ENCODE data around the gene BCL11B. TPM values are rescaled to one million over a fixed set of nuclear protein-coding genes. Genes with fewer than 3 reads are reported as not detected.

The BCL11B gene
- total RNA-seq, 1 experiment from 2014 or later, result 0.24 TPM

DNA sequence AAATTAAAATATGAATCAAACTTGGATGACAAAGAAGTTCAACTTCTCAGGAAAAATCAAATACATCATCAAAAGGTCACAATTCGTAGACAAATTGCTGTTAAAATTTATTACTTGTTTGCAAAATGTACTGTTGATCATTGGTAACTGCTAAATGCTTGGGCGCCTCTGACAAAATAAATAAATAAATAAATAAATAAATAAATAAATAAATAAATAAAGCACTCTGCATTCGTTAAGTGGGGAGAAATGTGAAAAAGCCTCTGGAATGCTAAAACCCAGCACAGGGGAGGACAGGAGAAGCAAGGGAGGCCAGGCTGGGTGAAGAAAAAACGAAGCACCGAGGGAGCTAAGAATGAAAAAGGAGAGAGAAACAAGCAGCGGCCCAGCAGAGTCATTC is 115.2 kb downstream of the BCL11B start:
- no TSS peak for BruUV-seq (replicated peaks)
- Mint-ChIP-seq H3K27me3 (ENCODE audit: unreplicated experiment) (peaks cover 14% of the 10 kb centered on the region), H3K27ac (ENCODE audit: unreplicated experiment) (no peak overlapping the region), H3K36me3 (ENCODE audit: insufficient read depth, unreplicated experiment) (no peaks in the 10 kb centered on the region), H3K9me3 (ENCODE audit: low read depth, unreplicated experiment) (peaks cover 3% of the 10 kb centered on the region), H3K4me3 (ENCODE audit: low read depth, unreplicated experiment) (no peak overlapping the region), H3K4me1 (ENCODE audit: low read depth, unreplicated experiment) (no peaks in the 10 kb centered on the region)
- intact Hi-C loops (cut with micrococcal nuclease; ENCODE audit: unreplicated experiment), result no loop called here
- CTCF ChIA-PET, result no interaction called here
- no peak for DNase-seq
- TF ChIP-seq, protein P1, sequence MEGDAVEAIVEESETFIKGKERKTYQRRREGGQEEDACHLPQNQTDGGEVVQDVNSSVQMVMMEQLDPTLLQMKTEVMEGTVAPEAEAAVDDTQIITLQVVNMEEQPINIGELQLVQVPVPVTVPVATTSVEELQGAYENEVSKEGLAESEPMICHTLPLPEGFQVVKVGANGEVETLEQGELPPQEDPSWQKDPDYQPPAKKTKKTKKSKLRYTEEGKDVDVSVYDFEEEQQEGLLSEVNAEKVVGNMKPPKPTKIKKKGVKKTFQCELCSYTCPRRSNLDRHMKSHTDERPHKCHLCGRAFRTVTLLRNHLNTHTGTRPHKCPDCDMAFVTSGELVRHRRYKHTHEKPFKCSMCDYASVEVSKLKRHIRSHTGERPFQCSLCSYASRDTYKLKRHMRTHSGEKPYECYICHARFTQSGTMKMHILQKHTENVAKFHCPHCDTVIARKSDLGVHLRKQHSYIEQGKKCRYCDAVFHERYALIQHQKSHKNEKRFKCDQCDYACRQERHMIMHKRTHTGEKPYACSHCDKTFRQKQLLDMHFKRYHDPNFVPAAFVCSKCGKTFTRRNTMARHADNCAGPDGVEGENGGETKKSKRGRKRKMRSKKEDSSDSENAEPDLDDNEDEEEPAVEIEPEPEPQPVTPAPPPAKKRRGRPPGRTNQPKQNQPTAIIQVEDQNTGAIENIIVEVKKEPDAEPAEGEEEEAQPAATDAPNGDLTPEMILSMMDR (IDR thresholded peaks at IDR 0.05; ENCODE audit: unreplicated experiment), result no peak

DNA sequence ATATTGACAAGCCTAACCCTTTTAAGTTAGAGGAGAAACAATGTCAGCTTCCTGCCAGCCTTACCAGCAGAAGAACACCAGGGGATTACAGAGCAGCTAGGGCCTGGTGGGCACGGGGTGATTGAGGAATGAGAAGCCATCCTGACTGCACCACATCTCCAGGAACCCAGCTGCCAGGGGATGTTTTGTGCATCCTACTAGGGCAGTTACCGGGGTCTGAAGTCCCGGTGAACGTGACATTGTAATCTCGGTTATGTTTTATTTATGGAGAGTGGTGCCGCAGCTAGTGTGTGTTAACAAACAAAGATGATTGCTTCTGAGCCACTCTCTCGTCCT is 115.9 kb downstream of the BCL11B start:
- Mint-ChIP-seq H3K4me3 (ENCODE audit: low read depth, unreplicated experiment) (no peak overlapping the region), H3K27me3 (ENCODE audit: unreplicated experiment) (peaks cover 14% of the 10 kb centered on the region), H3K4me1 (ENCODE audit: low read depth, unreplicated experiment) (no peaks in the 10 kb centered on the region), H3K27ac (ENCODE audit: unreplicated experiment) (no peak overlapping the region), H3K9me3 (ENCODE audit: low read depth, unreplicated experiment) (no peaks in the 10 kb centered on the region), H3K36me3 (ENCODE audit: insufficient read depth, unreplicated experiment) (no peaks in the 10 kb centered on the region)
- TF ChIP-seq, protein P1 (IDR thresholded peaks at IDR 0.05; ENCODE audit: unreplicated experiment), result no peak
- intact Hi-C loops (cut with micrococcal nuclease; ENCODE audit: unreplicated experiment), result no loop called here
- CTCF ChIA-PET, result no interaction called here
- BruUV-seq (replicated peaks), result no TSS peak
- DNase-seq, result no peak

DNA sequence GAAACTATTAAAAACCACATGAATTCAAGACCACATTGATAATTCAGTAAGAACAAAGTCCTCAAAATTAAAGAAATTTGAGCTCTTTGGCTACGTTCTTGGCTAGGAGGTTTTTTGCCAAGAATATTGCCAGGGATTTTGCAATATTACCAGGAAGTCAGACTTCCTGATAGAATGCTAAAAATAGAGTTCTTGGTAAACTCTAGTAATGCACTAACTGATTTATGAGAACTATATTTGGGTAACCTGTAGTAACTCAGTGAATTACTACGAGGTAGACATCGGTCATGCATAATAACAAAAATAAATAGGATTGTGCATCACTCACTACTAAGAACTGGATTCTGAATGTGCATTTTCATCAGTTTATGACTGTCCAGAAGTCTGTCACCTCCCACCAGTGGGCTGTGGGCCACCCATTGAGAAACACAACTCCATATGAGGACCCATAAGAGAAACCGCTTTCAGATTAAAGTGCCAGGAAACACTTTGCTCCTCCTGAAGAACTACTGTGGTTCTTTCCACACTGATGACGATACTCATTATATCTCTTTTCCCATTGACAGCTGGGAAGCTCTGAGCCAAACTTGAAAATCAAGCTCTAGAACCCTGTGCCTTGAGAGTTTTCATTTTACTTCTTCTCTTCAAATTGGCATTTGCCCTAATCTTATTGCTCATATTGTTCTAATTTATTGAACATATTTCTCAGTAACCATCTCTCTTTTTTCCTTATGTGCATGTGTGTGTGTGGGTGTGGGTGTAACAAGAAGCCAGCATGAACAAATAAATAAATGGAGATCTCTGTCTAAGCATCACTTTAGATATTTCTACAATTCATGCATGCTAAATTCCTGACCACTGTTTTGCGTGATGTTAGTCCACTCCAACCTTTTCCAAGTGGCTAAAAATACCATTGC is 116.6 kb downstream of the BCL11B start:
- CTCF ChIA-PET, result no interaction called here
- intact Hi-C loops (cut with micrococcal nuclease; ENCODE audit: unreplicated experiment), result no loop called here
- H3K4me1 Mint-ChIP-seq (ENCODE audit: low read depth, unreplicated experiment), result no peaks in the 10 kb centered on the region

DNA sequence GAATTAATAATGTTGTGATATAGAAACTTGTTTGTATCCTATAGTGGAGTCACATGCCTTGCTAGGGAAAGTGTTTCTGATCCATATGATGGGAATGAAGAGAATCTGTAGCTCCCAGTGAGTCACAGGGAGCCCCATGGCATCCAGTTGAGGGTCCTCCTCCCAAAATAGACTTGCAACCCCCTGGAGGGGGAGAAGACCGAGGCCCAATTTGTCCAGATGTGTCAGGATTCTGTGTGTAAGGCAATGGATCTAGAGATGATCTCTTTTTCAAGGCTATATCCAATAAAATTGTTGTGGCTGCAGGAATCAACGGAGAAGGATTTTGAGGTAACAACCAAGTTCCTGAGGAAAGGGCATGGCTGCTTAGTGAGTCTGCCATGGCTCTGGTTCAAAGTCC is 121.8 kb downstream of the BCL11B start:
- Mint-ChIP-seq H3K36me3 (ENCODE audit: insufficient read depth, unreplicated experiment) (no peaks in the 10 kb centered on the region), H3K4me3 (ENCODE audit: low read depth, unreplicated experiment) (no peak overlapping the region), H3K27ac (ENCODE audit: unreplicated experiment) (no peak overlapping the region), H3K9me3 (ENCODE audit: low read depth, unreplicated experiment) (no peaks in the 10 kb centered on the region), H3K27me3 (ENCODE audit: unreplicated experiment) (no peaks in the 10 kb centered on the region), H3K4me1 (ENCODE audit: low read depth, unreplicated experiment) (no peaks in the 10 kb centered on the region)
- TF ChIP-seq, protein P1 (IDR thresholded peaks at IDR 0.05; ENCODE audit: unreplicated experiment), result no peak
- DNase-seq, result no peak
- BruUV-seq (replicated peaks), result no TSS peak
- CTCF ChIA-PET, result no interaction called here
- intact Hi-C loops (cut with micrococcal nuclease; ENCODE audit: unreplicated experiment), result no loop called here

More for the DNA sequence above, 116.6 kb downstream of the BCL11B start:
- H3K36me3 Mint-ChIP-seq (ENCODE audit: insufficient read depth, unreplicated experiment), result no peaks in the 10 kb centered on the region
- DNase-seq, result no peak
- no TSS peak for BruUV-seq (replicated peaks)
- TF ChIP-seq, protein P1 (IDR thresholded peaks at IDR 0.05; ENCODE audit: unreplicated experiment), result no peak
- no peak overlapping the region for H3K27ac Mint-ChIP-seq (ENCODE audit: unreplicated experiment)
- no peaks in the 10 kb centered on the region for H3K9me3 Mint-ChIP-seq (ENCODE audit: low read depth, unreplicated experiment)
- peaks cover 13% of the 10 kb centered on the region for H3K27me3 Mint-ChIP-seq (ENCODE audit: unreplicated experiment)
- no peak overlapping the region for H3K4me3 Mint-ChIP-seq (ENCODE audit: low read depth, unreplicated experiment)
